ENCODE results near the gene ABCA10.
"Not testable (repeated sequence)": the region's sequence is repeated elsewhere in the genome, so short reads cannot be mapped to it uniquely, and the experiment has no call there.

ABCA10 gene

GRCh38 chr17:69228576-69228975, at the start of gene ABCA10:
Gene ABCA10, minus strand, starts transcription at chr17:69228824. Its CDS starts 3,466 bp downstream, at chr17:69225358.
- no peak for DNase-seq (ENCODE audit: low read depth in 1 of 2, low spot score in 1 of 2)

DNA sequence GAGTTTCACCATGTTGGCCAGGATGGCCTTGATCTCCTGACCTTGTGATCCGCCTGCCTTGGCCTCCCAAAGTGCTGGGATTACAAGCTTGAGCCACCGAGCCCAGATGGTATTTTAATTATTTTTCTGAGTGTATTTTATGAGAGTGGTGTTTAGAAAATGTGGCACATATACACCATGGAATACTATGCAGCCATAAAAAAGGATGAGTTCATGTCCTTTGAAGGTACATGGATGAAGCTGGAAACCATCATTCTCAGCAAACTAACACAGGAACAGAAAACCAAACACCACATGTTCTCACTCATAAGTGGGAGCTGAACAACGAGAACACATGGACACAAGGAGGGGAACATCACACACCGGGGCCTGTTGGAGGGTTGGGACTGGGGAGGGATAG, 47.7 kb upstream of the ABCA10 start:
- not testable (repeated sequence) for DNase-seq (ENCODE audit: low read depth in 1 of 2, low spot score in 1 of 2)

GRCh38 chr17:69275751-69276150, 47.1 kb upstream of the ABCA10 start:
- DNase-seq (ENCODE audit: low read depth in 1 of 2, low spot score in 1 of 2): no peak

DNA sequence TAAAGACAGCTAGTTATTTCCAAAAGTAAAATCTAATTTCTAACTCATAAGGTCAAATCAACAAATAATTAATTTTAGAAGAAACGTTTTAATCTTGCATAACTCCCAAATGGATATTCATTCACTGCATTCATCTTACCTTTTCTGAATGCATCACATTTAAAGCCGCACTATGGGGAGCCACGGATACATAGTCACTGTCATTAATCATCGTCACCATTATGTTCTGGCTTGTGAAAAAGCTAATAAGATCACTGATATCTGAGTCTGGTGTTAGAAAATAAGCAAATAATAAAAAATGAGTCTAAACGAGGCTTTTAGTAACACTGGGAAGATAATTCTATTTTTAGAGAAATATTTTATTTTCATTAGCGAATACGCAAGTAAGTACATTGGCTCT, 42.4 kb upstream of the ABCA10 start:
- no peak for DNase-seq (ENCODE audit: low read depth in 1 of 2, low spot score in 1 of 2)

DNA sequence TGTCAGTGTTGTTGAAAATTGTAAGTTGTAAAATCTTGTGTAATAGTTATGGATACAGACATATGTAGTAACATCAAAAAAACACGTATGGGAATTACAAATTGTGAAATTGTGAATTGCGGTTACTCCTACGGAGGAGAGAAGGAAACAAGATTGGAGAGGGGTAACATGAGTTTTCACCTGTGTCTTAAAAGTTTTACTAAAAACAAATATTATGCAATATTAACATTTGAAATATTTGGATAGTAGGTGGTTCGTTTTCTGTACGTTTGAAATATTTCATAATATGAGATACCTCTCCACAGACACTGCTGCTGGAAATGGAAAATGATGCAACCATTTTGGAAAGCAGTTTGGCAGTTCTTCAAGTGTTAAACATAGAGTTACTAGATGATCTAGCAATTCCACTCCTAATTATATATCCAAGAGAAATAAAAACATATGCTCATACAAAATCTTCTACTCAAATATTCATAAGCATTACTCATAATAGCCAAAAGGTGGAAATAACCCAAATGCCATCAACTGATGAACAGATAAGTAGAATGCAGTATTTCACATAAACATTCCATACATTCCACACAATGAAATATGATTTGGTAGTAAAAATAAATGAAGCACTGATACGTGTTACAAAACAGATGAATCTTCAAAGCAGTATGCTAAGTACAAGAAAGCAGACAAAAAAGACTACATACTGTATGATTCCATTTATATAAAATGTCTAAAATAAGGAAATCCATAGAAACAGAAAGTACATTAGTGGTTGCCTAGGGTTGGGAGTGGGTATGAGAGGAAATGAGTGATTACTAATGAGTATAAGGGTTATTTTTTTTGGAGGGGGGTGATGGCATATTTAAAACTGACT, 40.7 kb upstream of the ABCA10 start:
- DNase-seq (ENCODE audit: low read depth in 1 of 2, low spot score in 1 of 2): no peak

GRCh38 chr17:69268543-69269014, 40.0 kb upstream of the ABCA10 start:
- DNase-seq (ENCODE audit: low read depth in 1 of 2, low spot score in 1 of 2): no peak

GRCh38 chr17:69267219-69267618, 38.6 kb upstream of the ABCA10 start:
- DNase-seq (ENCODE audit: low read depth in 1 of 2, low spot score in 1 of 2): no peak

GRCh38 chr17:69265873-69266272, 37.2 kb upstream of the ABCA10 start:
- no peak for DNase-seq (ENCODE audit: low read depth in 1 of 2, low spot score in 1 of 2)

- DNase-seq (ENCODE audit: low read depth in 1 of 2, low spot score in 1 of 2): no peak
These were observed 25.6 kb upstream of the ABCA10 start for GRCh38 chr17:69254187-69254586.

- DNase-seq (ENCODE audit: low read depth in 1 of 2, low spot score in 1 of 2): no peak
These were observed 22.0 kb upstream of the ABCA10 start for GRCh38 chr17:69250641-69251040.

DNA sequence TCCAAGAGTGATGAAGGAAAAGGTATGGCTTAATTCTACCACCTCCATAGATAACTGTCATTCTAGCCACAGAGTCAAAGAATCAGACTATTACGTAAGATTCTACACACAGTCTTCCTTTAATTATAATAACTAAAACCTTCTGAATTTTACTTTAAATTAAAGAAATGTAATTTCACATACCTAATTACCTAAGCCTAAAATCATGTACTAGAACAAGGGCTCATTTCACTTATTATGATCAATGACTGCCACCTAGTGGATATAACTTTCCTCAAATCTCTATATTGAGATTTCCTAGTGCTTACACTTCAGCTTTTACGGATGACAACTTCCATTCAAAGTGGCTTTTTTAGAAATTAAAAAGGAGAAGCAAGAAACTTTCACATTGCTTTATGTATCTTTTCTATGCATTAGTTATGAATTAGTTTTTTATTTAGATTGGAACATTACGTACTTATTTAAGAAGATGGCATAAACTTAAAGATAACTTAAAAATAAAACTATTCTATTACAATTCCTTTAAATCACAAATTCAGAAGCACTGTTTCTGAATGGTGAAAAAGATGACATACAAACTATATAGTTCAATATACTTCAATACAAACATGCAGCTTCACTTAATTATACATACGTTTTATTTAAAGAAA, 18.2 kb upstream of the ABCA10 start:
- no peak for DNase-seq (ENCODE audit: low read depth in 1 of 2, low spot score in 1 of 2)

DNA sequence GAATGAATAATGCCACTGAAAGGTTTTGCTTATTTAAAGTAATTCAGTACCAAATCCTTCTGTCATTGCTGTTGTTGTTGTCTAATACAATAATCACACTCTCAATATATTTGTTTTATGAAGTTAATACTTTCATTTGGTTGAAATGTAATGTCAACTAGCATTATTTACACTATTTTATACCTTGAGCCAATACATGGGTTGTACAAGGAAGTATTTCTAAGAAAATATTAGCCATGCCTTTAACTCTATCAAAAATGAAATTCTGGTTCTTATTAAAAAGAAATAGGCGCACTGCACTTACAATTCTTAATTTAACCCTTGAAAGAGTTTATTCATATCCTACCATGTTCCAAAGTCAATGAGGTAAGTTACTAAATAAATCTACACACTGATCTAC, 17.6 kb upstream of the ABCA10 start:
- no peak for DNase-seq (ENCODE audit: low read depth in 1 of 2, low spot score in 1 of 2)

DNA sequence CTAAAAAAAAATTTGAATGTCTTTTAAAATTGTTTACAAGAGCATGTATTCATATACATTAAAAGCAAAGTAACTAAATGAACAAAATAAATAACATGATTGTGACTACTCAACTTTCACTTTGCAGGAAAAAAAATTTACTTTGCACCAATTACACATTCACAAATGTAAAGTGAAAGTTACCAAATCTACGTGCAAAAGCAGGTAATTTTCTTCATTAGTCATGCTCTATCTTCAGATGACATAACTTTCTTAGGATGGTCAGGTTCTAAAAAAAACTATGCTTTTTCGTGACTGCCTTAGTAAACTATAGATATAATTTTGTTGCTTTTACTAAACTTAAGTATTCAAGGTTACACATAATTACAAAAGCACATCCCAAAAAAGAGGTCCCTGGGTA, 17.0 kb upstream of the ABCA10 start:
- DNase-seq (ENCODE audit: low read depth in 1 of 2, low spot score in 1 of 2): no peak

- no peak for DNase-seq (ENCODE audit: low read depth in 1 of 2, low spot score in 1 of 2)
These were observed 11.3 kb upstream of the ABCA10 start for GRCh38 chr17:69239611-69240600.

- no peak for DNase-seq (ENCODE audit: low read depth in 1 of 2, low spot score in 1 of 2)
These were observed 8.3 kb upstream of the ABCA10 start for GRCh38 chr17:69236946-69237345.

- no peak for DNase-seq (ENCODE audit: low read depth in 1 of 2, low spot score in 1 of 2)
These were observed 7.8 kb upstream of the ABCA10 start for GRCh38 chr17:69236464-69236863.

GRCh38 chr17:69235338-69236058, 6.9 kb upstream of the ABCA10 start:
- DNase-seq (ENCODE audit: low read depth in 1 of 2, low spot score in 1 of 2): peak; percentile 1 to 10

DNA sequence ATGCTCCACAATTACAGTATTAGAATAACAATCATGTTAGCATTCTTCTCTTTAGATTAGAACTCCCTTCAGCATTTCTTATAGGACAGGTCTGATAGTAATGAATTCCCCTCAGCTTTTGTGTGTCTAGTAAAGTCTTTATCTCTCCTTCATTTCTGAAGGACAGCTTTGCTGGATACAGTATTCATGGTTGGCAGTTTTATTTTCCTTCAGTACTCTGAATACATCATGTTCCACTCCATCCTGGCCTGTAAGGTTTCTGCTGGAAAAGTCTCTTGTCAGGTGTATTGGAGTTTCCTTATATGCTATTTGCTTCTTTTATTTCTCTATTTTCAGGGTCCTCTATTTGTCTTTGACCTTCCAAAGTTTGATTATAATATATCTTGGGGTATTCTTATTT, 4.0 kb upstream of the ABCA10 start:
- no peak for DNase-seq (ENCODE audit: low read depth in 1 of 2, low spot score in 1 of 2)

DNA sequence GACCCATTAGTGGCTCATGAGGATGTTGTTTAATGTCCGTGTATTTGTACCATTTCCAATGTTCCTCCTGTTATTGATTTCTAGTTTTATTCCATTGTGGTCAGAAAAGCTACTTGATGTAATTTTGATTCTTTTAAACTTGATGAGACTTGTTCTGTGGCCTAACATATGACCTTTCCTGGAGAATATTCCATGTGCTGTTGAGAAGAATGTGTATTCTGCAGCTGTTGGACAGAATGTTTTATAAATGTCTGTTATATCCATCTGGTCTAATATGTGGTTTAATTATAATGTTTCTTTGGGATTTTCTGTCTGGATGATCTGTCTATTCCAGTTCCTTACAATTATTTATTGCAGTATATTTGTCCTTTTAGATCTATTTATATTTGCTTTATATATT, 2.9 kb upstream of the ABCA10 start:
- no peak for DNase-seq (ENCODE audit: low read depth in 1 of 2, low spot score in 1 of 2)

- DNase-seq (ENCODE audit: low read depth in 1 of 2, low spot score in 1 of 2): no peak
These were observed 2.3 kb upstream of the ABCA10 start for GRCh38 chr17:69230939-69231338.

GRCh38 chr17:69228018-69228417, 606 bp downstream of the ABCA10 start:
- no peak for DNase-seq (ENCODE audit: low read depth in 1 of 2, low spot score in 1 of 2)

Data from activated T-helper 1 cell treated with anti-CD3 and anti-CD28 coated beads, Interleukin-2, amount 50 U/mL, for 16 hours (primary cell).